Upper lobe of left lung (tissue), 4 donors: ENCODE measurements around the gene GPATCH2.

Experiments used
- CTCF ChIP-seq, 6 experiments: fragments of 450-650 bp in 4 of 6; fragments of 200-600 bp in 2 of 6; sonication (generic) in 2 of 6; IDR thresholded peaks; one replicate each; pipeline ENCODE4 v1.5.1; 2016 to 2019; ENCODE audit warnings: antibody characterized with exemption in 6 of 6
- EP300 ChIP-seq, 4 donors: sonication (generic); formaldehyde crosslinking; IDR thresholded peaks; one replicate each; pipeline ENCODE4 v1.5.1; 2017; ENCODE audit warnings: antibody characterized with exemption in 4 of 4, control low read depth in 2 of 4
- POLR2A ChIP-seq, 4 donors: fragments of 450-650 bp; IDR thresholded peaks; one replicate each; pipeline ENCODE4 v1.5.1; 2016 to 2017; ENCODE audit warnings: antibody characterized with exemption in 4 of 4, mild to moderate bottlenecking in 2 of 4

GRCh38 chr1:217417363-217417762 lies 213.5 kb downstream of the GPATCH2 start:
- no peak for TF ChIP-seq CTCF (IDR thresholded peaks at IDR 0.05)
- no peak for TF ChIP-seq POLR2A (IDR thresholded peaks at IDR 0.05)
- no peak for TF ChIP-seq EP300 (IDR thresholded peaks at IDR 0.05)
